H1 (cell line): ENCODE data around the gene HINT1. TPM values are rescaled to one million over a fixed set of nuclear protein-coding genes. Genes with fewer than 3 reads are reported as not detected.

Source experiments
- CTCF ChIA-PET: fragments of 300-600 bp; sonication (Branson Sonifier 250); formaldehyde crosslinking; loops from one replicate; lab custom pipeline; 2021; ENCODE audit not compliant: partially characterized antibody; lab: Charles Lee
- POLR2A ChIA-PET: fragments of 300-600 bp; sonication (Branson Sonifier 250); formaldehyde crosslinking; loops from one replicate; lab custom pipeline; 2021; ENCODE audit warnings: inconsistent platforms; ENCODE audit not compliant: partially characterized antibody; lab: Charles Lee
- DNase-seq, 2 experiments: peaks; one replicate each; pipeline versions ENCODE4 v3.0.0 to v3.0.0-alpha.2; 2010 to 2022; ENCODE audit warnings: low spot score in 2 of 2, low read depth in 1 of 2, mixed read lengths in 1 of 2
- FAIRE-seq: peaks from 2 replicates; lab custom pipeline; 2011; peaks lifted over from hg19 to GRCh38; lab: Jason Lieb, UNC
- H2AFZ ChIP-seq: 2 replicates; pipeline ENCODE4 v1.8.1; 2012; ENCODE audit warnings: low read length, inconsistent platforms
- H2AK5ac ChIP-seq: 2 replicates; pipeline ENCODE4 v1.6.1; 2013; ENCODE audit warnings: low read depth, low read length
- H2BK120ac ChIP-seq: replicated peaks from 2 replicates; pipeline ENCODE3; 2013; ENCODE audit warnings: low read depth, low read length, inconsistent platforms
- H2BK12ac ChIP-seq: 2 replicates; pipeline ENCODE4 v1.6.1; 2013; ENCODE audit warnings: low read depth, low read length
- H2BK15ac ChIP-seq: 2 replicates; pipeline ENCODE4 v1.6.1; 2013; ENCODE audit warnings: low read length
- H2BK20ac ChIP-seq: 2 replicates; pipeline ENCODE4 v1.6.1; 2013; ENCODE audit warnings: low read length
- H2BK5ac ChIP-seq: 2 replicates; pipeline ENCODE4 v1.6.1; 2013; ENCODE audit warnings: low read depth, low read length
- H3K14ac ChIP-seq: 2 replicates; pipeline ENCODE4 v1.6.1; 2013; ENCODE audit warnings: inconsistent platforms; ENCODE audit not compliant: insufficient read length
- H3K18ac ChIP-seq: 2 replicates; pipeline ENCODE4 v1.6.1; 2013; ENCODE audit warnings: low read length; ENCODE audit errors: extremely low read depth
- H3K23ac ChIP-seq: 2 replicates; pipeline ENCODE4 v1.6.1; 2013; ENCODE audit warnings: inconsistent platforms; ENCODE audit not compliant: insufficient read length
- H3K23me2 ChIP-seq: 2 replicates; pipeline ENCODE4 v1.6.1; 2013; ENCODE audit warnings: low read depth, low read length
- H3K27ac ChIP-seq: 2 replicates; pipeline ENCODE4 v1.6.1; 2011; ENCODE audit warnings: low read depth, low read length, inconsistent platforms
- H3K27me3 ChIP-seq, 4 experiments: replicated peaks in 1 of 4; 1 replicate in 1 of 4; 2 replicates in 3 of 4; pipeline versions ENCODE4 v1.6.1 to v1.8.1; 2011 to 2013; ENCODE audit warnings: low read length in 3 of 4, mild to moderate bottlenecking in 3 of 4, inconsistent platforms in 2 of 4, mixed read lengths in 2 of 4, moderate library complexity in 1 of 4; ENCODE audit not compliant: control insufficient read depth in 3 of 4, insufficient read depth in 3 of 4; ENCODE audit errors: extremely low read depth in 1 of 4
- H3K36me3 ChIP-seq, 4 experiments: 2 replicates each; pipeline versions ENCODE4 v1.6.1 to v1.8.1; 2011 to 2013; ENCODE audit warnings: mild to moderate bottlenecking in 4 of 4, low read length in 3 of 4, moderate library complexity in 2 of 4, control low read depth in 1 of 4, inconsistent platforms in 1 of 4; ENCODE audit not compliant: insufficient read depth in 4 of 4, control insufficient read depth in 2 of 4
- H3K4ac ChIP-seq: replicated peaks from 2 replicates; pipeline ENCODE3; 2013; ENCODE audit warnings: low read length, low read depth, mixed read lengths, inconsistent platforms; ENCODE audit not compliant: insufficient read length
- H3K4me1 ChIP-seq, 4 experiments: replicated peaks in 1 of 4; 1 replicate in 1 of 4; 2 replicates in 3 of 4; pipeline versions ENCODE4 v1.6.1 to v1.8.1; 2011 to 2013; ENCODE audit warnings: low read length in 3 of 4, inconsistent platforms in 2 of 4, mixed read lengths in 1 of 4; ENCODE audit not compliant: insufficient read depth in 4 of 4, control insufficient read depth in 3 of 4
- H3K4me2 ChIP-seq, 2 experiments: 2 replicates each; pipeline versions ENCODE4 v1.6.1 to v1.8.1; 2011 to 2013; ENCODE audit warnings: low read depth in 2 of 2, low read length in 2 of 2, control low read depth in 1 of 2, inconsistent platforms in 1 of 2, mild to moderate bottlenecking in 1 of 2; ENCODE audit not compliant: insufficient read depth in 1 of 2
- H3K4me3 ChIP-seq, 4 experiments: fragments of 200-600, 300-600 bp in 1 of 4; sonication (generic), shearing (Covaris generic), sonication (Bioruptor Twin) in 1 of 4; 2 replicates each; pipeline versions ENCODE4 v1.5.1 to v1.8.1; 2011 to 2016; ENCODE audit warnings: low read length in 4 of 4, low read depth in 3 of 4, control low read depth in 2 of 4, inconsistent platforms in 2 of 4, mild to moderate bottlenecking in 2 of 4, mixed read lengths in 1 of 4, moderate library complexity in 1 of 4; ENCODE audit not compliant: insufficient read depth in 2 of 4; ENCODE audit errors: extremely low read depth in 1 of 4
- H3K56ac ChIP-seq: replicated peaks from 2 replicates; pipeline ENCODE3; 2013; ENCODE audit warnings: low read depth, mild to moderate bottlenecking, mixed read lengths, low read length, inconsistent platforms; ENCODE audit not compliant: insufficient read length
- H3K79me1 ChIP-seq: 2 replicates; pipeline ENCODE4 v1.6.1; 2013; ENCODE audit warnings: low read depth, low read length, control low read depth
- H3K79me2 ChIP-seq, 2 experiments: 2 replicates each; pipeline versions ENCODE4 v1.6.1 to v1.8.1; 2012 to 2013; ENCODE audit warnings: low read length in 2 of 2, mild to moderate bottlenecking in 2 of 2, inconsistent platforms in 1 of 2; ENCODE audit not compliant: insufficient read depth in 2 of 2, control insufficient read depth in 1 of 2
- H3K9ac ChIP-seq, 4 experiments: replicated peaks in 1 of 4; 1 replicate in 1 of 4; 2 replicates in 3 of 4; pipeline versions ENCODE4 v1.6.1 to v1.8.1; 2011 to 2013; ENCODE audit warnings: low read depth in 3 of 4, low read length in 3 of 4, control low read depth in 2 of 4, mild to moderate bottlenecking in 2 of 4, moderate library complexity in 2 of 4, inconsistent platforms in 1 of 4; ENCODE audit errors: extremely low read depth in 1 of 4
- H3K9me3 ChIP-seq, 2 experiments: 2 replicates each; pipeline versions ENCODE4 v1.6.1 to v1.8.1; 2012 to 2013; ENCODE audit warnings: mild to moderate bottlenecking in 2 of 2, moderate library complexity in 2 of 2, control low read depth in 1 of 2, inconsistent platforms in 1 of 2, low read depth in 1 of 2, low read length in 1 of 2, mixed read lengths in 1 of 2; ENCODE audit not compliant: insufficient read depth in 2 of 2
- H4K20me1 ChIP-seq, 2 experiments: replicated peaks in 1 of 2; 2 replicates each; pipeline versions ENCODE3 to v1.8.1; 2011 to 2013; ENCODE audit warnings: inconsistent platforms in 2 of 2, low read length in 2 of 2, mild to moderate bottlenecking in 1 of 2; ENCODE audit not compliant: insufficient read depth in 2 of 2, control insufficient read depth in 1 of 2
- H4K5ac ChIP-seq: 2 replicates; pipeline ENCODE4 v1.6.1; 2013; ENCODE audit warnings: low read length, low read depth, mixed read lengths, inconsistent platforms; ENCODE audit not compliant: insufficient read length
- H4K8ac ChIP-seq: 2 replicates; pipeline ENCODE4 v1.8.0; 2013; ENCODE audit warnings: mild to moderate bottlenecking, moderate library complexity, low read length, inconsistent platforms; ENCODE audit not compliant: insufficient read depth; ENCODE audit errors: extremely low read depth
- H4K91ac ChIP-seq: replicated peaks from 2 replicates; pipeline ENCODE3; 2013; ENCODE audit warnings: low read length, mixed read lengths, inconsistent platforms; ENCODE audit not compliant: insufficient read length
- POLR2A ChIP-seq, 2 experiments: IDR thresholded peaks; 1 replicate in 1 of 2; 2 replicates in 1 of 2; pipeline ENCODE4 v1.6.1; 2011; ENCODE audit warnings: low read depth in 2 of 2, low read length in 2 of 2, mild to moderate bottlenecking in 2 of 2; ENCODE audit errors: control extremely low read depth in 1 of 2
- SRF ChIP-seq: IDR thresholded peaks from 2 replicates; pipeline ENCODE4 v1.6.1; 2011; ENCODE audit warnings: mild to moderate bottlenecking, low read depth, low read length, moderate library complexity
- WGBS, 2 experiments: shearing (Covaris generic) in 1 of 2; methylation state at CpG; one replicate each; pipeline versions ENCODE4 v1.1.6 to v1.1.7; 2013 to 2015; ENCODE audit warnings: low lambda C conversion rate in 2 of 2, mixed read lengths in 2 of 2, inconsistent platforms in 1 of 2, low coverage in 1 of 2, missing lambda C conversion rate in 1 of 2; ENCODE audit not compliant: insufficient replicate concordance in 2 of 2, insufficient coverage in 1 of 2, insufficient read length in 1 of 2; ENCODE audit errors: extremely low coverage in 1 of 2, missing lambda C conversion rate in 1 of 2; 5-methylcytosine and 5-hydroxymethylcytosine counted together
- polyA plus RNA-seq, 7 experiments: library from polyadenylated mRNA; depleted of rRNA in 3 of 7; stranded (reverse) in 5 of 7; unstranded in 2 of 7; fragments of >200 nt in 5 of 7; fragments of 200-250 nt in 2 of 7; gene quantifications; 1 replicate in 5 of 7; 2 replicates in 1 of 7; 4 replicates in 1 of 7; pipeline versions ENCODE4 v1.2.1 to v1.2.3, GENCODE V29; 2011 to 2013; ENCODE audit warnings: missing spikeins in 2 of 7, mixed read lengths in 2 of 7
- total RNA-seq: library from RNA; stranded (reverse); fragmentation: NEBNext Ultra II Directional; extraction: Animal tissue kit (Norgen Biotek cat#: 25700); gene quantifications from 2 replicates; pipeline ENCODE4 v1.2.1, GENCODE V29; 2021

Gene HINT1
- total and polyA plus RNA-seq, 2 of the 8 experiments (the other 6 are each of a cell fraction or from before 2014, with no cell fraction given): 230 to 479 TPM

- Histone ChIP-seq H3K14ac (no peak overlapping the region), H3K27me3 (no peaks in the 10 kb centered on the region), H2AFZ (no peak overlapping the region), H4K8ac (no peak overlapping the region), H3K4me1 (peaks cover 0 to 2% (median 0%) of the 10 kb centered on the region in 4 experiments; a peak in 1 of 7 replicates), H2AK5ac (no peak overlapping the region; the same call in 1 of the 2 replicates), H3K4me2 (no peak overlapping the region), H3K23ac (no peak overlapping the region), H3K79me1 (no peaks in the 10 kb centered on the region), H2BK5ac (no peak overlapping the region), H3K56ac (no peak overlapping the region), H3K9me3 (no peaks in the 10 kb centered on the region), H4K5ac (no peak overlapping the region), H2BK120ac (no peak overlapping the region), H2BK15ac (no peak overlapping the region), H3K79me2 (peaks cover 0 to 7% of the 10 kb centered on the region in 2 experiments; a peak in 1 of 4 replicates), H2BK12ac (no peak overlapping the region), H3K36me3 (peaks cover 0 to 32% (median 24%) of the 10 kb centered on the region in 4 experiments; a peak in 6 of 8 replicates), H2BK20ac (no peak overlapping the region), H3K18ac (no peak overlapping the region), H3K23me2 (no peaks in the 10 kb centered on the region), H4K91ac (no peak overlapping the region), H3K4ac (no peak overlapping the region), H3K27ac (no peak overlapping the region), H3K9ac (no peak overlapping the region), H4K20me1 (peaks cover 2 to 5% of the 10 kb centered on the region in 2 experiments), H3K4me3 (no peak overlapping the region)
- TF ChIP-seq POLR2A (IDR thresholded peaks at IDR 0.05; ENCODE audit: control extremely low read depth in 1 of 2, low read depth in 2 of 2, low read length in 2 of 2) (0 out of 3 replicates have a peak, but pooled peaks of 1 of the 2 experiments have one; percentile 23), SRF (no peak)
- WGBS, 2 experiments: 88% methylated on average over 2 of the region's 2 CpGs; no CpG with 5 or more reads in 1 of the 2 experiments
- FAIRE-seq (no peak), DNase-seq (no peak)
- POLR2A ChIA-PET: interaction anchor here (0.7 kb wide), 2 partner anchors 858 to 968 kb away, joined by 3 read pairs; no protein-coding TSS in a partner anchor
- CTCF ChIA-PET: no interaction called here
These were observed 8.7 kb downstream of the HINT1 start for GRCh38 chr5:131156385-131156784.
